ENCODE measurements around the gene GLIS1.

Gene GLIS1

GRCh38 chr1:53504901-53505300, 234.1 kb downstream of the GLIS1 start:
- no peak overlapping the region for H3K27ac ChIP-seq (ENCODE audit: low read depth, low read length)
- H4K20me1 ChIP-seq (ENCODE audit: low read depth, low read length), result no peaks in the 10 kb centered on the region
- H3K9me3 ChIP-seq (ENCODE audit: insufficient read depth, low read length), result no peaks in the 10 kb centered on the region
- TF ChIP-seq CTCF (IDR thresholded peaks at IDR 0.05; ENCODE audit: insufficient read depth, low read length, poor library complexity, severe bottlenecking) (no peak), EZH2phosphoT487 (conservative IDR thresholded peaks at IDR 0.05; ENCODE audit: low read length) (no peak)
- H3K4me3 ChIP-seq (ENCODE audit: insufficient read depth, low read length, poor library complexity, severe bottlenecking), result no peak overlapping the region
- H2AFZ ChIP-seq (ENCODE audit: low read depth, low read length, severe bottlenecking), result no peak overlapping the region
- no peak overlapping the region for H3K9ac ChIP-seq (ENCODE audit: low read length)
- H3K4me2 ChIP-seq (ENCODE audit: low read depth, low read length, poor library complexity, severe bottlenecking), result no peak overlapping the region
- H3K27me3 ChIP-seq (ENCODE audit: low read length), result no peaks in the 10 kb centered on the region
- no peaks in the 10 kb centered on the region for H3K9me2 ChIP-seq (replicated peaks; ENCODE audit: insufficient read depth, low read length)
- H3F3A ChIP-seq (ENCODE audit: insufficient read depth), result no peaks in the 10 kb centered on the region
- no peaks in the 10 kb centered on the region for H3K79me2 ChIP-seq (ENCODE audit: insufficient read depth, low read length)
- H3K36me3 ChIP-seq (ENCODE audit: low read length), result no peaks in the 10 kb centered on the region

GRCh38 chr1:53503433-53504217, 235.3 kb downstream of the GLIS1 start:
- Histone ChIP-seq H3K9me2 (replicated peaks; ENCODE audit: insufficient read depth, low read length) (no peaks in the 10 kb centered on the region), H3K9ac (ENCODE audit: low read length) (no peak overlapping the region), H4K20me1 (ENCODE audit: low read depth, low read length) (no peaks in the 10 kb centered on the region), H3K79me2 (ENCODE audit: insufficient read depth, low read length) (no peaks in the 10 kb centered on the region), H3K4me2 (ENCODE audit: low read depth, low read length, poor library complexity, severe bottlenecking) (no peak overlapping the region), H2AFZ (ENCODE audit: low read depth, low read length, severe bottlenecking) (no peak overlapping the region), H3F3A (ENCODE audit: insufficient read depth) (no peaks in the 10 kb centered on the region), H3K27me3 (ENCODE audit: low read length) (no peaks in the 10 kb centered on the region), H3K27ac (ENCODE audit: low read depth, low read length) (no peak overlapping the region), H3K9me3 (ENCODE audit: insufficient read depth, low read length) (no peaks in the 10 kb centered on the region), H3K36me3 (ENCODE audit: low read length) (no peaks in the 10 kb centered on the region), H3K4me3 (ENCODE audit: insufficient read depth, low read length, poor library complexity, severe bottlenecking) (no peak overlapping the region)
- no peak for TF ChIP-seq CTCF (IDR thresholded peaks at IDR 0.05; ENCODE audit: insufficient read depth, low read length, poor library complexity, severe bottlenecking)
- TF ChIP-seq EZH2phosphoT487 (conservative IDR thresholded peaks at IDR 0.05; ENCODE audit: low read length), result no peak

GRCh38 chr1:53502641-53503432, 236.1 kb downstream of the GLIS1 start:
- Histone ChIP-seq H3K9me2 (replicated peaks; ENCODE audit: insufficient read depth, low read length) (no peaks in the 10 kb centered on the region), H3K27me3 (ENCODE audit: low read length) (no peaks in the 10 kb centered on the region), H3K4me2 (ENCODE audit: low read depth, low read length, poor library complexity, severe bottlenecking) (no peak overlapping the region), H3K79me2 (ENCODE audit: insufficient read depth, low read length) (no peaks in the 10 kb centered on the region), H3K27ac (ENCODE audit: low read depth, low read length) (no peak overlapping the region), H3K9me3 (ENCODE audit: insufficient read depth, low read length) (no peaks in the 10 kb centered on the region), H2AFZ (ENCODE audit: low read depth, low read length, severe bottlenecking) (no peak overlapping the region), H3K9ac (ENCODE audit: low read length) (no peak overlapping the region), H4K20me1 (ENCODE audit: low read depth, low read length) (no peaks in the 10 kb centered on the region), H3K36me3 (ENCODE audit: low read length) (no peaks in the 10 kb centered on the region), H3F3A (ENCODE audit: insufficient read depth) (no peaks in the 10 kb centered on the region), H3K4me3 (ENCODE audit: insufficient read depth, low read length, poor library complexity, severe bottlenecking) (no peak overlapping the region)
- TF ChIP-seq CTCF (IDR thresholded peaks at IDR 0.05; ENCODE audit: insufficient read depth, low read length, poor library complexity, severe bottlenecking) (no peak), EZH2phosphoT487 (conservative IDR thresholded peaks at IDR 0.05; ENCODE audit: low read length) (no peak)
